Uterus (tissue), 4 donors: ENCODE measurements around the gene ZCCHC18. TPM values are rescaled to one million over a fixed set of nuclear protein-coding genes. Genes with fewer than 3 reads are reported as not detected.

Source experiments
- DNase-seq, 2 donors: peaks; one replicate each; pipeline ENCODE4 v3.0.0-alpha.2; 2019 to 2020
- H3K27ac ChIP-seq, 2 donors: fragments of 200-600 bp; sonication (generic); 1 replicate in 1 of 2; 2 replicates in 1 of 2; pipeline ENCODE4 v1.5.1; 2016 to 2018
- H3K27me3 ChIP-seq, 2 donors: fragments of 200-600 bp; sonication (generic); one replicate each; pipeline ENCODE4 v1.5.1; 2018 to 2019; ENCODE audit warnings: control low read depth in 1 of 2
- H3K36me3 ChIP-seq, 2 donors: fragments of 200-600 bp; sonication (generic); one replicate each; pipeline ENCODE4 v1.5.1; 2019; ENCODE audit warnings: control low read depth in 1 of 2
- H3K4me1 ChIP-seq, 2 donors: fragments of 200-600 bp; sonication (generic); one replicate each; pipeline ENCODE4 v1.5.1; 2018 to 2019; ENCODE audit warnings: control low read depth in 1 of 2
- H3K4me3 ChIP-seq, 2 donors: fragments of 200-600 bp; sonication (generic); 1 replicate in 1 of 2; 2 replicates in 1 of 2; pipeline ENCODE4 v1.5.1; 2018 to 2019; ENCODE audit warnings: mild to moderate bottlenecking in 1 of 2
- H3K9me3 ChIP-seq, 2 donors: fragments of 200-600 bp; sonication (generic); one replicate each; pipeline ENCODE4 v1.5.1; 2019; ENCODE audit warnings: control low read depth in 1 of 2
- POLR2A ChIP-seq, 2 donors: fragments of 450-650 bp; IDR thresholded peaks; one replicate each; pipeline ENCODE4 v1.6.1; 2016; ENCODE audit warnings: antibody characterized with exemption in 2 of 2, mild to moderate bottlenecking in 1 of 2, moderate library complexity in 1 of 2
- intact Hi-C: fragments of 100-400 bp; cut with DNase I; formaldehyde crosslinking; loops from one replicate; pipeline ENCODE4 v1.15.1; 2023; ENCODE audit warnings: low total_unique reads
- total RNA-seq, 4 donors: library from RNA; depleted of rRNA in 3 of 4; stranded (reverse); fragments of >200 nt in 3 of 4; gene quantifications; one replicate each; pipeline versions ENCODE4 v1.1.0 to v1.2.4, GENCODE V29; 2014 to 2023
- TF ChIP-seq, protein P1 (sequence below), 4 experiments: fragments of 200-600 bp in 2 of 4; fragments of 450-650 bp in 2 of 4; sonication (generic) in 2 of 4; IDR thresholded peaks; one replicate each; pipeline ENCODE4 v1.5.1; 2016 to 2019; ENCODE audit warnings: antibody characterized with exemption in 4 of 4, mild to moderate bottlenecking in 2 of 4, moderate library complexity in 1 of 4
- donor health status: DM: yes; HTN: yes; CAD: no.

ZCCHC18 gene
- total RNA-seq, 4 donors from 2014 or later: 3.7 to 7.2 TPM; not detected in 2

- Histone ChIP-seq H3K9me3 (no peaks in the 10 kb centered on the region), H3K27me3 (no peaks in the 10 kb centered on the region), H3K4me1 (no peaks in the 10 kb centered on the region), H3K36me3 (no peaks in the 10 kb centered on the region), H3K4me3 (no peak overlapping the region), H3K27ac (no peak overlapping the region)
- DNase-seq: no peak
- intact Hi-C loops: no loop called here
- TF ChIP-seq, protein P1, sequence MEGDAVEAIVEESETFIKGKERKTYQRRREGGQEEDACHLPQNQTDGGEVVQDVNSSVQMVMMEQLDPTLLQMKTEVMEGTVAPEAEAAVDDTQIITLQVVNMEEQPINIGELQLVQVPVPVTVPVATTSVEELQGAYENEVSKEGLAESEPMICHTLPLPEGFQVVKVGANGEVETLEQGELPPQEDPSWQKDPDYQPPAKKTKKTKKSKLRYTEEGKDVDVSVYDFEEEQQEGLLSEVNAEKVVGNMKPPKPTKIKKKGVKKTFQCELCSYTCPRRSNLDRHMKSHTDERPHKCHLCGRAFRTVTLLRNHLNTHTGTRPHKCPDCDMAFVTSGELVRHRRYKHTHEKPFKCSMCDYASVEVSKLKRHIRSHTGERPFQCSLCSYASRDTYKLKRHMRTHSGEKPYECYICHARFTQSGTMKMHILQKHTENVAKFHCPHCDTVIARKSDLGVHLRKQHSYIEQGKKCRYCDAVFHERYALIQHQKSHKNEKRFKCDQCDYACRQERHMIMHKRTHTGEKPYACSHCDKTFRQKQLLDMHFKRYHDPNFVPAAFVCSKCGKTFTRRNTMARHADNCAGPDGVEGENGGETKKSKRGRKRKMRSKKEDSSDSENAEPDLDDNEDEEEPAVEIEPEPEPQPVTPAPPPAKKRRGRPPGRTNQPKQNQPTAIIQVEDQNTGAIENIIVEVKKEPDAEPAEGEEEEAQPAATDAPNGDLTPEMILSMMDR (IDR thresholded peaks at IDR 0.05): no peak
- TF ChIP-seq POLR2A (IDR thresholded peaks at IDR 0.05): no peak
Measured at GRCh38 chrX:104118765-104119164, 6.4 kb downstream of the ZCCHC18 start.

GRCh38 chrX:104122829-104123228, 10.5 kb downstream of the ZCCHC18 start:
- TF ChIP-seq, protein P1 (IDR thresholded peaks at IDR 0.05): no peak
- TF ChIP-seq POLR2A (IDR thresholded peaks at IDR 0.05): no peak
- H3K27me3 ChIP-seq: no peaks in the 10 kb centered on the region
- no peaks in the 10 kb centered on the region for H3K4me1 ChIP-seq
- H3K4me3 ChIP-seq: no peak overlapping the region
- H3K36me3 ChIP-seq: no peaks in the 10 kb centered on the region
- H3K9me3 ChIP-seq: no peaks in the 10 kb centered on the region
- H3K27ac ChIP-seq: no peak overlapping the region
- no peak for DNase-seq
- intact Hi-C loops: no loop called here

- no peak for DNase-seq
- intact Hi-C loops: no loop called here
Measured at GRCh38 chrX:104126856-104127255, 14.5 kb downstream of the ZCCHC18 start.

GRCh38 chrX:104130808-104131207, 18.5 kb downstream of the ZCCHC18 start:
- Histone ChIP-seq H3K36me3 (no peaks in the 10 kb centered on the region), H3K9me3 (no peaks in the 10 kb centered on the region), H3K27me3 (no peaks in the 10 kb centered on the region), H3K27ac (no peak overlapping the region), H3K4me3 (no peak overlapping the region), H3K4me1 (no peaks in the 10 kb centered on the region)
- no peak for DNase-seq
- no peak for TF ChIP-seq POLR2A (IDR thresholded peaks at IDR 0.05)
- TF ChIP-seq, protein P1 (IDR thresholded peaks at IDR 0.05): no peak
- intact Hi-C loops: no loop called here

More at GRCh38 chrX:104126856-104127255, 14.5 kb downstream of the ZCCHC18 start:
- H3K9me3 ChIP-seq: no peaks in the 10 kb centered on the region
- TF ChIP-seq, protein P1 (IDR thresholded peaks at IDR 0.05): no peak
- TF ChIP-seq POLR2A (IDR thresholded peaks at IDR 0.05): no peak
- H3K4me3 ChIP-seq: no peak overlapping the region
- H3K4me1 ChIP-seq: no peaks in the 10 kb centered on the region
- no peak overlapping the region for H3K27ac ChIP-seq
- H3K27me3 ChIP-seq: no peaks in the 10 kb centered on the region
- no peaks in the 10 kb centered on the region for H3K36me3 ChIP-seq

- DNase-seq: no peak
- H3K27me3 ChIP-seq: no peaks in the 10 kb centered on the region
- H3K9me3 ChIP-seq: no peaks in the 10 kb centered on the region
- H3K27ac ChIP-seq: no peak overlapping the region
- intact Hi-C loops: no loop called here
- H3K36me3 ChIP-seq: no peaks in the 10 kb centered on the region
- H3K4me3 ChIP-seq: no peak overlapping the region
- no peaks in the 10 kb centered on the region for H3K4me1 ChIP-seq
- TF ChIP-seq, protein P1 (IDR thresholded peaks at IDR 0.05): no peak
- no peak for TF ChIP-seq POLR2A (IDR thresholded peaks at IDR 0.05)
Measured at GRCh38 chrX:104134583-104135261, 22.4 kb downstream of the ZCCHC18 start.
